SJCRH30 (cell line): Measurements from ENCODE around the gene CCDC91. TPM values are rescaled to one million over a fixed set of nuclear protein-coding genes. Genes with fewer than 3 reads are reported as not detected.
A peak's percentile ranks its signal among the peaks of the same experiment; 100 is the strongest.
"Not testable (repeated sequence)": the region's sequence is repeated elsewhere in the genome, so short reads cannot be mapped to it uniquely, and the experiment has no call there.

Experiments used
- DNase-seq, 2 experiments: peaks; one replicate each; pipeline ENCODE4 v3.0.0-alpha.2; 2015 to 2020
- H3K27ac ChIP-seq: fragments of 250-450 bp; sonication (Bioruptor Pico); 2 replicates; pipeline ENCODE4 v1.5.1; 2020; ENCODE audit warnings: mild to moderate bottlenecking, moderate library complexity
- H3K27me3 ChIP-seq: fragments of 250-450 bp; sonication (Bioruptor Pico); 2 replicates; pipeline ENCODE4 v1.5.1; 2020; ENCODE audit warnings: mild to moderate bottlenecking, moderate library complexity
- H3K36me3 ChIP-seq: fragments of 250-450 bp; sonication (Bioruptor Pico); 2 replicates; pipeline ENCODE4 v1.5.1; 2020; ENCODE audit warnings: mild to moderate bottlenecking, moderate library complexity
- H3K4me1 ChIP-seq: fragments of 250-450 bp; sonication (Bioruptor Pico); 2 replicates; pipeline ENCODE4 v1.5.1; 2020; ENCODE audit warnings: mild to moderate bottlenecking, moderate library complexity
- H3K4me3 ChIP-seq: fragments of 250-450 bp; sonication (Bioruptor Pico); 2 replicates; pipeline ENCODE4 v1.5.1; 2020; ENCODE audit warnings: mild to moderate bottlenecking, moderate library complexity
- H3K9me3 ChIP-seq: fragments of 250-450 bp; sonication (Bioruptor Pico); replicated peaks from 2 replicates; pipeline ENCODE4 v1.5.1; 2020; ENCODE audit warnings: mild to moderate bottlenecking, moderate library complexity
- total RNA-seq: library from RNA; depleted of rRNA; stranded (reverse); fragments of >200 nt; shearing (Covaris generic); gene quantifications from 2 replicates; pipeline ENCODE4 v1.2.3, GENCODE V29; 2014

CCDC91 gene
- total RNA-seq, 1 experiment from 2014 or later = 46.8 TPM

GRCh38 chr12:28201136-28201535 is 10.9 kb downstream of the CCDC91 start:
- not testable (repeated sequence) for H3K27me3 ChIP-seq, H3K27ac ChIP-seq, H3K9me3 ChIP-seq, H3K36me3 ChIP-seq, H3K4me3 ChIP-seq, DNase-seq, H3K4me1 ChIP-seq

- no peak for DNase-seq
- no peak overlapping the region for H3K4me3 ChIP-seq
- no peaks in the 10 kb centered on the region for H3K4me1 ChIP-seq
- H3K27ac ChIP-seq = no peak overlapping the region
- no peaks in the 10 kb centered on the region for H3K27me3 ChIP-seq
- H3K36me3 ChIP-seq = peaks cover 2% of the 10 kb centered on the region; the same call in 1 of the 2 replicates
- peaks cover 3% of the 10 kb centered on the region; the same call in 1 of the 2 replicates for H3K9me3 ChIP-seq
Observed at GRCh38 chr12:28202374-28203130, 12.3 kb downstream of the CCDC91 start.

GRCh38 chr12:28209782-28210181 is 19.5 kb downstream of the CCDC91 start:
- peak in 1 of 2 experiments; percentile 56 for DNase-seq
- Histone ChIP-seq H3K36me3 (peaks cover 20% of the 10 kb centered on the region), H3K27me3 (no peaks in the 10 kb centered on the region), H3K9me3 (peaks cover 15% of the 10 kb centered on the region; the same call in 1 of the 2 replicates), H3K4me1 (no peaks in the 10 kb centered on the region), H3K27ac (no peak overlapping the region), H3K4me3 (no peak overlapping the region)

GRCh38 chr12:28212182-28212581 is 21.9 kb downstream of the CCDC91 start:
- no peak overlapping the region for H3K4me3 ChIP-seq
- H3K9me3 ChIP-seq = peaks cover 15% of the 10 kb centered on the region; the same call in 1 of the 2 replicates
- peaks cover 20% of the 10 kb centered on the region for H3K36me3 ChIP-seq
- no peaks in the 10 kb centered on the region for H3K27me3 ChIP-seq
- no peaks in the 10 kb centered on the region for H3K4me1 ChIP-seq
- DNase-seq = no peak
- no peak overlapping the region for H3K27ac ChIP-seq

- DNase-seq = no peak
- Histone ChIP-seq H3K36me3 (peaks cover 18% of the 10 kb centered on the region), H3K9me3 (peaks cover 16% of the 10 kb centered on the region), H3K27me3 (no peaks in the 10 kb centered on the region), H3K4me1 (no peaks in the 10 kb centered on the region), H3K27ac (no peak overlapping the region), H3K4me3 (no peak overlapping the region)
Observed at GRCh38 chr12:28215021-28215420, 24.8 kb downstream of the CCDC91 start.

- H3K4me3 ChIP-seq = no peak overlapping the region
- H3K9me3 ChIP-seq = peaks cover 7% of the 10 kb centered on the region
- no peaks in the 10 kb centered on the region for H3K27me3 ChIP-seq
- H3K36me3 ChIP-seq = peaks cover 11% of the 10 kb centered on the region
- H3K4me1 ChIP-seq = no peaks in the 10 kb centered on the region
- DNase-seq = no peak
- H3K27ac ChIP-seq = no peak overlapping the region
Observed at GRCh38 chr12:28216016-28216415, 25.8 kb downstream of the CCDC91 start.

GRCh38 chr12:28217805-28218204 is 27.5 kb downstream of the CCDC91 start:
- Histone ChIP-seq H3K4me3 (no peak overlapping the region), H3K4me1 (no peaks in the 10 kb centered on the region), H3K27ac (no peak overlapping the region), H3K27me3 (no peaks in the 10 kb centered on the region), H3K9me3 (peaks cover 7% of the 10 kb centered on the region), H3K36me3 (no peaks in the 10 kb centered on the region; the same call in 1 of the 2 replicates)
- DNase-seq = no peak

- Histone ChIP-seq H3K27me3 (no peaks in the 10 kb centered on the region), H3K27ac (no peak overlapping the region), H3K4me1 (no peaks in the 10 kb centered on the region), H3K9me3 (peaks cover 7% of the 10 kb centered on the region), H3K36me3 (no peaks in the 10 kb centered on the region), H3K4me3 (no peak overlapping the region)
- no peak for DNase-seq
Observed at GRCh38 chr12:28218875-28219274, 28.6 kb downstream of the CCDC91 start.

- no peaks in the 10 kb centered on the region for H3K4me1 ChIP-seq
- H3K4me3 ChIP-seq = no peak overlapping the region
- H3K27me3 ChIP-seq = no peaks in the 10 kb centered on the region
- H3K9me3 ChIP-seq = peaks cover 7% of the 10 kb centered on the region
- no peaks in the 10 kb centered on the region for H3K36me3 ChIP-seq
- DNase-seq = no peak
- no peak overlapping the region for H3K27ac ChIP-seq
Observed at GRCh38 chr12:28219827-28220226, 29.6 kb downstream of the CCDC91 start.

GRCh38 chr12:28222081-28222700 is 31.9 kb downstream of the CCDC91 start:
- H3K27me3 ChIP-seq = no peaks in the 10 kb centered on the region
- H3K27ac ChIP-seq = no peak overlapping the region
- no peak for DNase-seq
- H3K9me3 ChIP-seq = peaks cover 7% of the 10 kb centered on the region
- H3K4me1 ChIP-seq = no peaks in the 10 kb centered on the region
- no peaks in the 10 kb centered on the region for H3K36me3 ChIP-seq
- H3K4me3 ChIP-seq = no peak overlapping the region

GRCh38 chr12:28223025-28223554 is 32.8 kb downstream of the CCDC91 start:
- DNase-seq = no peak
- Histone ChIP-seq H3K27ac (no peak overlapping the region), H3K4me1 (no peaks in the 10 kb centered on the region), H3K9me3 (peaks cover 7% of the 10 kb centered on the region), H3K36me3 (no peaks in the 10 kb centered on the region), H3K4me3 (no peak overlapping the region), H3K27me3 (no peaks in the 10 kb centered on the region)

- H3K9me3 ChIP-seq = peaks cover 2% of the 10 kb centered on the region
- no peaks in the 10 kb centered on the region for H3K36me3 ChIP-seq
- no peak overlapping the region for H3K4me3 ChIP-seq
- no peaks in the 10 kb centered on the region for H3K27me3 ChIP-seq
- no peak overlapping the region for H3K27ac ChIP-seq
- H3K4me1 ChIP-seq = no peaks in the 10 kb centered on the region
- DNase-seq = no peak
Observed at GRCh38 chr12:28223858-28224257, 33.6 kb downstream of the CCDC91 start.

- H3K9me3 ChIP-seq = no peaks in the 10 kb centered on the region
- H3K4me3 ChIP-seq = no peak overlapping the region
- H3K27ac ChIP-seq = no peak overlapping the region
- no peaks in the 10 kb centered on the region for H3K36me3 ChIP-seq
- no peak for DNase-seq
- no peaks in the 10 kb centered on the region for H3K27me3 ChIP-seq
- H3K4me1 ChIP-seq = no peaks in the 10 kb centered on the region
Observed at GRCh38 chr12:28226705-28227104, 36.4 kb downstream of the CCDC91 start.

- no peaks in the 10 kb centered on the region for H3K36me3 ChIP-seq
- H3K27me3 ChIP-seq = no peaks in the 10 kb centered on the region
- H3K27ac ChIP-seq = no peak overlapping the region
- no peak overlapping the region for H3K4me3 ChIP-seq
- no peaks in the 10 kb centered on the region for H3K4me1 ChIP-seq
- no peak for DNase-seq
- H3K9me3 ChIP-seq = no peaks in the 10 kb centered on the region
Observed at GRCh38 chr12:28227251-28227650, 37.0 kb downstream of the CCDC91 start.

GRCh38 chr12:28231248-28231647 is 41.0 kb downstream of the CCDC91 start:
- no peaks in the 10 kb centered on the region for H3K9me3 ChIP-seq
- H3K36me3 ChIP-seq = no peaks in the 10 kb centered on the region
- H3K27me3 ChIP-seq = no peaks in the 10 kb centered on the region
- H3K4me3 ChIP-seq = no peak overlapping the region
- H3K27ac ChIP-seq = no peak overlapping the region
- H3K4me1 ChIP-seq = no peaks in the 10 kb centered on the region
- no peak for DNase-seq
